NAMALWA (cell line): ENCODE results near the gene NFE2.
"Not testable (repeated sequence)": the region's sequence is repeated elsewhere in the genome, so short reads cannot be mapped to it uniquely, and the experiment has no call there.

Source experiments
- DNase-seq: peaks from one replicate; pipeline ENCODE4 v3.0.0-alpha.2; 2015; ENCODE audit warnings: low spot score

The NFE2 gene

DNA sequence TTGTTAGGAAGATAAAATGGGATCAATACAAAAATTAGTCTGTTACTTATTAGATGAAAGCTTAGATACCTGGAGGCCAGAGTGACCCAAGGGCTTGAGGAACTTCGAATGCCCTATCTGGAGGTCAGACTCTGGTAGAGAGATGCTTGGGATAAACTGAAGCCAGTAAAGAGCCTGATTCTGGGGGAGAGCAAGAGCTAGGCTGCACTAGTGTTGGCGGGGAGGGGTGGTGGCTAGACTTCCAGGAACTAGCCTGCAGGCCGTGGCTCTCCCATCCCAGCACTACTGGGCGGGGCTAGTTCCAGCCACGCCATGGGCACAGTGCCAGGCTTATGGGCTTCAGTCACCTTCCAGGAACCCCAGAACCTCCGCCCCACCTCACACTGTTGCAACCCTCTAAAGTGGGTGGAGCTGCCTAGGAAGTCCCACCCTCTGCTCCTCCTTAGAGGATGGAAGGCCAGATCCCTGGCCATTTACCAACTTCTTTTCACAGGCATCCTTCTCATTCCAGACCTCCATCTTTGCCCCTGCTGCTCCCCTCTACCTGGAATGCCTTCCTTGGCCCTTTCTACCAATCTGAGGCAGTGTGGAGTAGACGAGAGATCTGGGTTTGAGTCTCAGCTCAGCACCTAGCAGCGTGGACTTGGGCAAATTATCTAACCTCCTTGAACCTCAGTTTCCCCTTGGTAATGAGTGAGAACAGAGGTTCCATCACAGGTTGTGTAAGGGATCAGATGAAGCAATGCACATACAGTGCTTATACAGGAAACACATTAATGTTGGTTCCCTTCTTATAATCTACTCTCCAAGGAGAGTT is 6.3 kb upstream of the NFE2 start:
- DNase-seq, result no peak

DNA sequence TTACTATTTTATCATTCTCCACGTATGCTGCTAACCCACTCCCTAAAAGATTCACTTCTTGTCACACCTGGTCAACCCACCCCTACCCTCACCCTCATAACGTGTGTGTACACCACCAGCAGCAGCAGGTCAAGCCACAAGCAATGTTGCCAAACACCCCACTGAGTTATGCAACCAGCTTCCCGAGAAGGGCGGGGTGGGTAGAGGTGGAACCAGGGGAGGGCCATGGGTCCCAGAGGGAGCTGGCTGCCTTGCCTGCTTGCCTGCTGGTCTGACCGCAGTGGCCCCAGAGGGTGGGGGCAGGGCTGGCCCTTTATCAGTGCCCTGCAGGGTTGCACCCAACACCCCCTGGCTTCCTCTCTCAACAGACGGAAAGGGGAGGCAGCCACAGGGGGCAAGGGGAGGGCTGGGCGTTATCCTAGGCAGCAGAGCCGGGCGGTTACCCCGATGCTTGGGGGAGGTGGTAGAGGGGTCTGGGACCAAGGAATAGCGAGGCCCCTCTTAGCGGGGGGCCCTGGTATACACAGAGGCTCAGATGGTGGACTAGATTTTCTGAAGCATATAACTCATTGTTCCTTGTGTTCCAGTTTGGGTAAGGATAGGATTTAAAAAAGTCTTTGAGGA is 3.5 kb upstream of the NFE2 start:
- DNase-seq, result no peak

DNA sequence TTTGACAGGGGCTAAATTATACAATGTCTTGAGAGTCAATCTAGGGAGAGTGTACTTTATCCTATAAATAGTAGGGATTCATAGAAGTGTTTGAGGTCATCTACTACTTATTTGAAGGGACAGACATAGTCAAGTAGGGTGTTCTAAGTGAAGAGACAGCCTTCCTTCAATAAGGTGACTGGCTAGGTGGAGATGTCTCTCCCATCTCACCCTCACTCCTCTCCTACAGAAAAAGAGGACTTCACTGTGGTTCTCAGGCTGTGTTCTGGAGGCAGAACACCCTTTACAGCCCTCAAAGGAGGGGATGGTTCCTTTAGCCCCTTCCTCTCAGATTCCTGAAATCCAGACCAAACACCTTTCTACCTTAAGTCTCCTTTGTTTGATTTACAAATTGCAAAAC is 2.8 kb upstream of the NFE2 start:
- DNase-seq, result no peak

DNA sequence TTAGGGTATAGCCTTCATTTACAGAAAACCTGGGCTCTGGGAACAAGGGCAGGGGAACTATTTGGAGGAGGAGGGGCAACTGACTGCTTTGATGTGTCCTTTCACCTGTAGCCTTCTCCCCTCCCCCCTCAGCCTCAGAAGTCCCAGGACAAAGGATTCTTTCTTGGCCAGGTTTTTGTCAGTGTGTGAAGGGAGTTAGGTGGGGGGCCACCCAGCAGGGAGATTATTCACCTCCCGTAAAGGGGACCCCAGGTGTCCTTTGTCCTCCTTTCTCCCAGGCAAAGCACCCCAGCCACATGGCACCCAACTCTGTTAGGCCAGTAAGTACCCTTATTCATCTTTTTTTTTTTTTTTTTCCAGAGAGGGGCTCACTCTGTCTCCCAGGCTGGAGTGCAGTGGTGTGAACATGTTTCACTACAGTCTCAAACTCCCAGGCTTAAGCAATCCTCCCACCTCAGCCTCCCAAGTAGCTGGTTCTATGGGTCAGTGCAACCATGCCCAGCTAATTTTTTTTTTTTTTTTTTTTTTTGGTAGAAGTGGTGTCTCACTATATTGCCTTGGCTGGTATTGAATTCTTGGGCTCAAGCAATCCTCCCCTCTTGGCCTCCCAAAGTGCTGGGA is 723 bp upstream of the NFE2 start:
- no peak for DNase-seq

DNA sequence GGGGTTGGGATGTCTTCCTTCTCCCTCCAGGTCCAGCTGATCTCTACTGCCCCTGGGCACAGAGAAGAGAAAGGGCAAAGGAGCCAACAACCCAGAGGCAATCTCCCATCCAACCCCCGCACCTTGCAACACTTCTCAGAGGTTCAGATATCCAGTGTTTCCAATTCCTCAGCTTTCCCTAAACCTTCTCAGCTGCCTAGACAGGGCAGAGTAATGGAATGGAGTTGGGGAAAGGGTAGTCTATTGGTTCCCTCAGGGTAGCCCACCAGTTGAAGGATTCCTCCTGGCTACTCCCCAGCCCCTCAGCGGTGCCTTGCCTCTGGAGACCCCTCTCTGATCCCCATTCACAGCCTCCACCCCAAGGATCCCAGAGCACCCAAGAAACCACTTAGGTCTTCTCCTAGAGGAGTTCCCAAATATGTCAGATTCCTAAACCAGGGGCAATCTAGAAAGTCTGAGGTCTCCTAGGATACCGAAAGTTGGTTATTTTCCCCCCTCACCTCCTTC is 537 bp downstream of the NFE2 start:
- DNase-seq, result no peak

DNA sequence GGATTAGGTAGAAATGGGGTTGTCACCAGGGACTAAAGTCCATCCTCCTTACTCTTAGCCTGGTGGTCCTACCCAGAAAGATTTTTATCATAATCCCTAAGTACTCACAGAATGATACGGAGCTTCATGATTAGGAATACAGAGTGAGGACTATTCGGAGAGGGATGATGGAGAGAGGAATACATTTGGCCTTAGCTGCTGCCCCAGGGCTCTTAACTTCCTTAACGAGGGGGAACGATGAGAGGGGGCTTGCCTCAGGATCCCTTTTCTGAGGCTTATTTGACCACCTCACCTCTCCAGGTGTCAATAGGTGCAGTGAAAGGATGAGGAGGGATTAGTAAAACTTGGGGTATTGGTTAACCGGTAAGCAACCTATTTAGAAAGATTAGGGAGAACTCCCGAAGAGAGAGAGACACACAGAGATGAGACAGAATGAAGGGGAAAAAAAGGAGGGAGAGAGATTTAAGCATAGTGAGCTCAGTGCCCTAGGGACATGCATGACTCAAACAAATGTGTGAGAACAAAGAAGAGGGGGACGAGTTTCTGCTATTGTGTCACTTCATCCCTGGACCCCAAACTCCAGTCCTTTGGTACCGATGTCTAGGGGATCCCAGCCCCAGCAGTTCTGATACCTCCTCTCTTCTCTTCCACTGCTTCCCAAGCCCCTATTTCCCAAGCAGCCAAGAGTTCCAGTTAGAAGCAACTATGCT is 1.1 kb downstream of the NFE2 start:
- DNase-seq, result no peak

DNA sequence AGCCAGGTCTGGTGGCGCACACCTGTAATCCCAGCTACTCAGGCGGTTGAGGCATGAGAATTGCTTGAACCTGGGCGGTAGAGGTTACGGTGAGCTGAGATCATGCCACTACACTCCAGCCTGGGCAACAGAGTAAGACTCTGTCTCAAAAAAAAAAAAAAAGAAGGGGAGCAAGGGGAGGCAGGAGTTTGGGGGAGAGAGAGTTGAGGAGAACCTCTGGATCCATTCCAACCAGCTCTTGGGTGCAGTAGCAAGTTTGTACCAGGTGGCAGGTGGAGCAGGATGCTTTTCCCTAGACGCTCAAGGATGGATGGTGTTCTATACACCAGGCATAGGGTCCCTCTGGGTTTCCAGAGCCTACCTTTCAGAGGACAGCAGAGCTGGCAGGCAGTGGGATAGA is 1.9 kb downstream of the NFE2 start:
- DNase-seq, result no peak

DNA sequence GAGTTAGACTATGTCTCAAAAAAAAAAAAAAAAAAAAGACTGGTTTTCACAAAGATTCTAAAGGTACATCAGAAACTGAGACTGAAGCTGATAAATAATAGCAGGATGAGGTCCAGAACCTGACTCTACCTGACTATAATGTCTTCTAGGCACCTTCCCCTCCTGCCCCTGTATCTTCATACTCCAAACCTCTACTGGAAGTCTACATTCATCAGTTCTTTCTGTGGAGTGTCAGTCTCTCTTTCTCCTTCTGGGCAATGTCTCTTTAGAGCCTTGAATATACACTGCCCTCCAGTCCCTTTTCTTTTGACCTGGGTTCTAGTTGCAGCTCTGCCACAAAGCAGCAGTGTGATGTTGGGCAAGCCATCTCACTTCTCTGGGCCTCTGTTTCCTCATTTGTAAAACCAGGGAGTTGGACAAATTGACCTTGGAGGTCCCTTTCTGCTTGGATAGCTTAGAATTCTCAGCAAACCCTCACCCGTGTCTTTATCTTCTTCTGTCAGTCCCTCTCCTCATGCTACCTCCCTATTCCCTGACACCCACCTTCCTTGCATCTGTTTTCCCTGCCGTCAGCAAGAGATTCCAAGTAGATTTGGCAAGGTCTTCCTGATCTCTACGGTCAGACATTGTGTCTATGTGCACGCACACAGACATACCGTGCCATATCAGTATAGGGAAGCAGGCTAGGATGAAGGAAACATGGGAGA is 4.3 kb downstream of the NFE2 start:
- no peak for DNase-seq

DNA sequence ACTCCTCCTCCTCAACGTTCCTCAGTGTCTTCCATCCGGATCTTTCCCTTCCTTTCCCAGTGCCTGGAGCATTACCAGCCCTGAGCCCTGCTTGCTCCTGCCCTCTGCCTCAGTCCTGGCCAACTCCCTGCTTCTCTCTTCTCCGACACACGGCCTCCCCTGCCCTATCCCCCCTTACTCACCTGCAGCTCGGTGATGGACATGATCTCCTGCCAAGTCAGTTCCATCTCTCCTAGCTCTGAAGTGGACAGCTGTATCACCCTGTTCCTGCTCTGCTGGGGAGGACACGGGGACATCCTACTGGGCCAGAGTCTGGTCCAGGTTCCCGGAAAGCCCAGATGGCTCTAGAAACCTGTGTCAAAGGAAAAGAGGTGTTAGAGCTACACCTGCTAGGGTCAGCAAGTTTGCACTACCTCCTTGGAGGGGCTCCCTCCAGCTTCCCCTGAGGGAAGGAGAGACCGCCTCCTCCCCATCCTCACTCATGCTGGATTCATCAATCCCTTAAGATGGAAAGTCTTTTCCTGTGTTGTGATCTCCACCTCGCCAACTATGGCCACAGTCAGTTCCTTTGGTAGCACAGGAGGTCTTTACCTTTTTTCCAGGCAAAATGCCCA is 5.8 kb downstream of the NFE2 start:
- DNase-seq, result no peak

DNA sequence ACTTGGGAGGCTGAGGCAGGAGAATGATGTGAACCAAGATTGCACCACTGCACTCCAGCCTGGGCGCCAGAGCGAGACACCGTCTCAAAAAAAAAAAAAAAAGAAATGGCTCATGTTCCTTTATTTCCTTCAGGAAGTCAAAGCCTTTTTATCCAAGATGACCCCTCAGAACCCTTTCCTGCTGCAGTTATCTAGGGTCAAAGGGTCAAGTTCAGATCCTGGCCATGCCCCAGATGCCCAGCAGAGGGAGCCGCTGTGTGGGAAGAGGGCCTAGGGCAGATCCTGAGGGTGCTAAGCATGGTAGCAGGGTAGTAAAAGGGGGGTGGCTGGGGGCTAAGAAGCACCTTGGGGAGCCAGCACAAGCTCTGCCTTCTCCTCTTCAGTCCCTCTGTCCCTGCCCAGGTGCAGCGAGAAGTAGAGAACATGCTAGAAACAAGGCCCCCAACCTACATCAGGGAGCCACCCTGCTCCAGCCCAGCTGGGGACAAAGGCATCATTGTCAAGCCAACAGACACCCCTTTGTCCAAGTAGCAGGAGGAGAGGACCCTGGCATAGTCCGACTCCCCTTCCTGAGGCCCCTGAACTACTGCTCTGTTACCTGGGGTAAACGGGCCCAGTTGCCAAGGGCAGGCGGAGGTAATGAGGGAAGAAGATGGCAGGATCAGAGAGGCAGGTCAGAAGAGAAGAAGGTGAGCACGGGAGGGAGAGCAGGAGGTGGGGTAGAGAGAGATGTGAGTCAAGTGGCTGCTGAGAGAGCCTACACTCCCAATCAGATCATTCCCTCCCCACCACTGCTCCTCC is 6.5 kb downstream of the NFE2 start:
- peak; percentile 55 for DNase-seq

DNA sequence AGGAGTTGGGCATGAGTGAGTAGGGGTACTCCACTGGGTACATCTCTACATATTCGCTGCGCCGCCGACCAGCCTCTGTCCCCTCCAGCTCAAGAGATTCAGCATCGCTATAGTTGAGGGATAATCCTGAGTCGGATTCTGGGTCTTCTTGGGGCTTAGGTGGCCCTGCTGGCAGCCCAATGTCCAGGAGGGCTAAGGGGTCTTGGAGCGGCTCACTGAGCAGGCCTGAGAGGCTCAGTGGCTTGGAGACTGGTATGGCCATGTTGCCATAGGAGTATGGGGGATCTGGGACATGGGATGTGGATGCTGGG is 7.9 kb downstream of the NFE2 start:
- DNase-seq, result no peak

DNA sequence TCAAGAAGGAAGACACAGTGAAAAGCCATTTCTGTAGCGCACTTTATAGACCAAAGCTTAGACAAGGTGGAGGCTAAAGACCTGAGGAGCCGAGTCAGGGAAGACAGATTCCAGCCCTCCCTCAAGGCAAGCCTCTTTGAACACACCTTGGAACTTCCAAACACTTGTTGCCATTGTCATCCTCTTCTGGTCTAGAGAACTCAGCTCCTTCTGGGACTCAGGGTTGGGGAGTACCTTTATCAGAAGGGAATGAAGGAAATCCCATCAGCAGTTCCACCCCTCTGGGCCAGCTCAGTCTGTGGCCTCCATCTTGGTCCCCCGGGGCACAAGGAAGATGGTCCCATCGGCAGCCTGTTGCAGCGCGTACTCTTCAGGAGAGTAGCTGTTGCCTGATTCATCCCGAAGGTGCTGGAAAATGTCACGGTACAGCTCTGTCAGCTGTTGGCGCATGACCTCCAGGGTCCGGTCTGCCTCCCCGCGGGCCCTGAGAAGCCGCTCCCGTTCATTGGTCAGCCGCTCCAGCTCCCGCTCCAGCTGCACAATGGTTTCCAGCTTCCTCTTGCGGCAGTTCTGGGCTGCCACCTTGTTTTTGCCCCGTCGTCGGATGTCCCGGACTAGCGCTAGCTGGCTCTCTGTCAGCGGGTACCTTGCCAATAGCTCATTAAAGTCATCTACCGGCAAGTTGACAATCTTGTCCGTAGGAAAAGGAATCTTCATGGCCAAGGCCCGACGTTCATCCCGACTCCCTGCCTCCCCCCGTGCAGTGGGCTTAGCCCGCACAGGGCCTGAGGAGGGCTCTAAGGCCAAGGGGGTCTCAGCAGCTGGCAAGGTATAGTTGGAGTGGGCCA is 8.5 kb downstream of the NFE2 start:
- no peak for DNase-seq

DNA sequence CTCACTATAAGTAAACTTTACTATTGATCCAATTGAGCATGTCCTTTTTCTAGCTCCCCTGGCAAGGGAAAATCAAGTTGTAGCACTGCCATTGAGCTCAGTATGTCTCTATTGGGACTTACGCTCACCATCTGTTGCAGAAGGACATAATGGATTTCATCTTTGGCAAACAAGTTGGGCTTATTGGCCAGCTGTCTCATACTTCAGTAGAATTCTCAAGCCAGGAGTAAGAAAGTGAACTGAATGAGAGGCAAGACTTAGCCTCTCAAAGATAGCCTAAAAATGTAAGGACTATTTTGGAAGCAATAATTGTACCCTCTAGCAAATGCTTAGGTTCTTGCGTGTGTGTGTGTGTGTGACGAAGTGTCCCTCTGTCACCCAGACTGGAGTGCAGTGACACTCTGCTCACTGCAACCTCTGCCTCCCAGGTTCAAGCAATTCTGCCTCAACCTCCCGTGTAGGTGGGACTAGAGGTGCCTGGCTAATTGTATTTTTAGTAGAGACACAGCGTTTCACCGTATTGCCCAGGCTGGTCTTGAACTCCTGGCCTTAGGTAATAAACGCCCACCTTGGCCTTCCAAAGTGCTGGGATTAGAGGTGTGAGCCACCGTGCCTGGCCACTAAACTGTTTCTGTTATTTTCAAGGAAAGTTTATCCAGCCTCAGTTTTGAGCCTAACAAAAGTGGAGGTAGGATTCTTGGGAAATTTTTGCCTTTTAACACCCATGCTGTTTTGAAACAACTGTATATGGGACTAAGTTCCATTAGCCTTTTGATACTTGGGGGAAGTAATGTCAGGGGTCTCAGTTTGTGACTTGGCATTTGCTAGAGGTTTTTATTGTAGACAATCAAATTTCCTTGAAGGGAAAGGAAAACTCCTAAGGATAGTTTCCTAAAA is 13.3 kb downstream of the NFE2 start:
- peak; percentile 72 for DNase-seq

DNA sequence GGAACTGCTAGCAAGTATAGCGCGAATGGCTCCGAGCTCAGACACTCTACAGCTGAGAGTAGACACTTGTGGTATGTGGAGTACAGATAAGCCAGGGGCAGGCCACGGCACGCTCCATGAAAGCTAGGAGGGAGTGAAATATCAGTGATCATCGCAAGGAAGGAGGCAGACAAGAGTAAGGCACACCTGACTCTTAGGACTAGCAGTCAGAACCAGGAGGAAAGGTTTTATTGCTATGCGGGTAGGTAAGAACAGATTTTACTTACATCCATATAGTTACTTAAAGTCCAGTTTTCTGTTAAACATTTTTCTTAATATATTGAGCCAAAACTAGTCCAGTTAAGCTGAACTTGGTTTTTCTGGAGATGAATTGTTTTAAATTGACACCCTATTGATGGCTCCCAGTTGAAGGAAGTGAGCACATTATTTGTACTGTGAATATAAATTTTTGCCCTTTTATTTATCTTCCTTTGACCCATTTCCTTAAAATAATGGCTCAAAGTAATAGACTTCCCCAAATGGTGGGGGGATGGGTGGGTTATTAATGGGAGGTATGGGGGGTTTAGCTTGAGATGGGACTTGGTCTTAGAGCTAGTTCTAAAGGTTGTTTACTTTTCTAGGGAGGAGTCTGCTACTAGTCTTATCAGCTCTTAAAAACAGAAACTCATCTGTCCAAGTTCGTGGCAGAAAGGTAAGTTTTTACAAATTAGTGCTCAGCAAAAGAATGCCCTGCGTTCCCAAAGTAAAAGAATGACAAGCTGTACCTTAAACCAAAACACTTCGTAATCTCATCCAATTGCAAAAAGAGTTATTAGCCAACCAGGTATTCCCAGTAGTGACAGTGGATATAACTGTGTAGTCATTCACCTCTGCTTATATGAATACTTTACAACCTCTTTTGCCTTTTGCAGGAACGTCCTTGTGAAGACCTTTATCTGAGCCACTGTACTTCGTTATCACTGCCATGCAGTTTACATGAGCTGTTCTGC is 14.5 kb downstream of the NFE2 start:
- DNase-seq, result peak; percentile 62

DNA sequence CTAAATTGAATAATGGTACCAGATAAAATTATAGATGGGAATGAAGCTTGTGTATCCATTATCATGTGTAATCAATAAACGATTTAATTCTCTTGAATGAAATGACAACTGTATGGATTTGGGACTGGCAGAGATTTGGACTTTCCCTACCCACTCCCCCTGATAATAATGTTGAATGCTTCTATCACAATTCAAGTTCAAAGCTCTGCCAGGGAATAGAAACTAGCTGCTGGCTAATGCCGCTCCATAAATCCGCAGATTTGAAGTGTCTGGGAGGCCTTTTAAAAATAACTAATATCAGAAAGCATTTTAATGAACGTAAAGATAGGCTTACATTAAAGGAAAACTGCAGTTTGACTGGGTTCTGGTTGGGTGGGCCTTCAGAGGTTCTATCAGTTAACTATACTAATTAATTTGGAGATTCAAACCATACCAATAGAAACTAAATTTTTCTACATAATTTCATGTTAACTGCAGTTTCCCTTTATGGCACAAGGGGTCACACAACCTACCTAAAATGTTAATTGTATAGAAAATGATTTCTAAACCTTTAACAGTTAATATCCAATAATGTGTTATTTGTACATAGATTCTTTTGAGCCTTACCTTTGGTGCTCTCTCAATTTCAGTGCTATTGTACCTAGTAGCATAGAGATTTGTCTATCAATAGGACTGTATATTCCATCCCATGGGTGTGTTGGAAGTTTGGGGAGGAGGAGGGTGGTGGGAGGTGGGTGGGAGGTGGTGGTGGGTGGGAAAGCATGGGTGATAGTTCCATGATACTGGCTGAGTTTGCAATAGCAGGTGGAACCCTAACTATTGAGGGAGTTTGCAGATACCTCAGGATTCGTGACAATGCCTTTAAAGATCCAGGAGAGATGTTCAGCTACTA is 15.4 kb downstream of the NFE2 start:
- DNase-seq, result peak; percentile 60

DNA sequence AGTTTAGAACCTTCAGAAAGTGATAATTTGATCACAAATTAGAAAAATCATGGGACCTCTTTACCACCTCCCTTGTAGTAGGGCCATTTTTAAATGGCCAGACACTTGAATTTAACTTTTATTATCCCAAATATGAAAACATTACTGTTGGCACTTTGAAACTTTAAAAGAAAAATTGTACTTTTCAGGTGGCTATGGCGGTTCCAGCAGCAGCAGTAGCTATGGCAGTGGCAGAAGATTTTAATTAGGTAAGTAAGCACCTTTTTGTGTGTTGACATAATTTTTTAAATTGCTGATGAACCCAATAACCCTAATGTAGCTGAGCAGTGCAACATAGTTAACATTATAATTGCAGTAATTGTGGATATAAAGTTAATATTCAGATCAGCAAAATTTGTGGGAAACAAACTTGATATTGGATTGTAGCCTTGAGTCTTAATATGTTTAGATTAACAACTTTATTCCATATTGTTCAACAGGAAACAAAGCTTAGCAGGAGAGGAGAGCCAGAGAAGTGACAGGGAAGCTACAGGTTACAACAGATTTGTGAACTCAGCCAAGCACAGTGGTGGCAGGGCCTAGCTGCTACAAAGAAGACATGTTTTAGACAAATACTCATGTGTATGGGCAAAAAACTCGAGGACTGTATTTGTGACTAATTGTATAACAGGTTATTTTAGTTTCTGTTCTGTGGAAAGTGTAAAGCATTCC is 16.6 kb downstream of the NFE2 start:
- not testable (repeated sequence) for DNase-seq
